K562 (cell line): ENCODE results near the gene ZFAND6. TPM values are rescaled to one million over a fixed set of nuclear protein-coding genes. Genes with fewer than 3 reads are reported as not detected.

Experiments
- ATAC-seq: fragments of 200-7000 bp; cut with Tn5 transposase; 3 replicates; pipeline ENCODE4 v1.9.1; 2020; ENCODE audit warnings: moderate library complexity
- BruUV-seq: library from RNA; stranded (reverse); fragments of 400-500 nt; replicated peaks from 2 replicates; lab custom pipeline; 2021; lab: Mats Ljungman, UMichigan
- CTCF ChIA-PET: fragments of 300-600 bp; formaldehyde crosslinking; extraction: SDS; loops from one replicate; lab custom pipeline; 2021; ENCODE audit warnings: low intra/inter-chr PET ratio; lab: Yijun Ruan, JAX
- POLR2A ChIA-PET: fragments of 300-600, 350-650 bp; sonication (Branson Sonifier 250); formaldehyde crosslinking; extraction: SDS; loops from one replicate; lab custom pipeline; 2021; ENCODE audit warnings: antibody characterized with exemption, inconsistent platforms; lab: Yijun Ruan, JAX
- DNase-seq, 4 experiments: peaks; one replicate each; pipeline versions ENCODE4 v3.0.0 to v3.0.0-alpha.2; 2011 to 2018; ENCODE audit warnings: low spot score in 3 of 4, mixed read lengths in 3 of 4; ENCODE audit errors: extremely low read depth in 1 of 4
- FAIRE-seq: peaks from 2 replicates; lab custom pipeline; 2011; peaks lifted over from hg19 to GRCh38; lab: Jason Lieb, UNC
- H2AFZ ChIP-seq: 2 replicates; pipeline ENCODE4 v1.6.0; 2011; ENCODE audit warnings: low read depth, low read length, control low read depth, inconsistent platforms
- H3K27ac ChIP-seq: fragments of 200-600 bp; 3 replicates; pipeline ENCODE4 v1.8.0; 2011; ENCODE audit warnings: low read depth, mild to moderate bottlenecking, control low read depth, inconsistent platforms, low read length, moderate library complexity, mixed read lengths; ENCODE audit errors: extremely low read depth
- H3K27me3 ChIP-seq, 2 experiments: fragments of 300-600 bp in 1 of 2; 2 replicates in 1 of 2; 3 replicates in 1 of 2; pipeline versions ENCODE4 v1.6.0 to v1.8.0; 2011; ENCODE audit warnings: inconsistent platforms in 2 of 2, low read length in 2 of 2, mild to moderate bottlenecking in 1 of 2, mixed read lengths in 1 of 2, moderate library complexity in 1 of 2; ENCODE audit not compliant: control insufficient read depth in 2 of 2, insufficient read depth in 2 of 2
- H3K36me3 ChIP-seq: fragments of 300-600 bp; 3 replicates; pipeline ENCODE4 v1.8.0; 2011; ENCODE audit warnings: mild to moderate bottlenecking, low read length, inconsistent platforms; ENCODE audit not compliant: control insufficient read depth, insufficient read depth
- H3K4me1 ChIP-seq, 2 experiments: fragments of 200-600 bp in 1 of 2; replicated peaks in 1 of 2; 2 replicates in 1 of 2; 3 replicates in 1 of 2; pipeline versions ENCODE4 v1.5.1 to v1.8.0; 2011; ENCODE audit warnings: inconsistent platforms in 2 of 2, low read length in 2 of 2, mild to moderate bottlenecking in 1 of 2, mixed read lengths in 1 of 2, moderate library complexity in 1 of 2; ENCODE audit not compliant: control insufficient read depth in 2 of 2, insufficient read depth in 2 of 2
- H3K4me2 ChIP-seq: 2 replicates; pipeline ENCODE4 v1.6.1; 2011; ENCODE audit warnings: low read length, control low read depth, inconsistent platforms, mixed read lengths; ENCODE audit not compliant: insufficient read depth
- H3K4me3 ChIP-seq: fragments of 200-600 bp; sonication (generic), shearing (Covaris generic); 2 replicates; pipeline ENCODE4 v1.5.1; 2016; ENCODE audit warnings: control low read depth, inconsistent platforms
- H3K79me2 ChIP-seq: fragments of 200-600 bp; 3 replicates; pipeline ENCODE4 v1.8.0; 2011; ENCODE audit warnings: low read length, inconsistent platforms; ENCODE audit not compliant: control insufficient read depth, insufficient read depth
- H3K9ac ChIP-seq, 2 experiments: 2 replicates each; pipeline versions ENCODE4 v1.6.0 to v1.6.1; 2011; ENCODE audit warnings: low read depth in 2 of 2, low read length in 2 of 2, control low read depth in 1 of 2, inconsistent platforms in 1 of 2, mild to moderate bottlenecking in 1 of 2, mixed read lengths in 1 of 2; ENCODE audit not compliant: insufficient read depth in 1 of 2
- H3K9me1 ChIP-seq: one replicate; pipeline ENCODE4 v1.6.0; 2011; ENCODE audit warnings: inconsistent platforms, mild to moderate bottlenecking, low read length, moderate library complexity; ENCODE audit not compliant: control insufficient read depth, insufficient read depth
- H3K9me3 ChIP-seq: replicated peaks from 2 replicates; pipeline ENCODE4 v1.5.1; 2011; ENCODE audit warnings: low read depth, low read length, inconsistent platforms; ENCODE audit not compliant: control insufficient read depth, insufficient read depth
- H4K20me1 ChIP-seq: replicated peaks from 2 replicates; pipeline ENCODE4 v1.6.1; 2011; ENCODE audit warnings: low read length, inconsistent platforms, mixed read lengths; ENCODE audit not compliant: control insufficient read depth, insufficient read depth
- FOXJ3 ChIP-seq: sonication (generic); formaldehyde crosslinking; IDR thresholded peaks from 2 replicates; pipeline ENCODE4 v1.4.0; 2020; ENCODE audit warnings: mild to moderate bottlenecking, missing genetic modification reagents
- HDAC1 ChIP-seq, 2 experiments: fragments of 450-650 bp; IDR thresholded peaks; 2 replicates each; pipeline ENCODE4 v1.6.1; 2016 to 2017; ENCODE audit warnings: inconsistent platforms in 1 of 2, mild to moderate bottlenecking in 1 of 2, moderate library complexity in 1 of 2
- KAT2B ChIP-seq: IDR thresholded peaks from one replicate; pipeline ENCODE4 v1.6.1; 2012; ENCODE audit warnings: low read depth, mild to moderate bottlenecking, control low read depth, inconsistent platforms, low read length, moderate library complexity
- MAFG ChIP-seq: fragments of 450-650 bp; conservative IDR thresholded peaks from 2 replicates; pipeline ENCODE4 v1.6.1; 2016; ENCODE audit warnings: missing genetic modification characterization, missing compliant biosample characterization
- NCOA1 ChIP-seq: fragments of 450-650 bp; IDR thresholded peaks from 2 replicates; pipeline ENCODE4 v1.6.1; 2016; ENCODE audit warnings: low read depth
- PRMT5 ChIP-seq: sonication (generic); formaldehyde crosslinking; IDR thresholded peaks from 2 replicates; pipeline ENCODE4 v1.5.0; 2020; ENCODE audit warnings: missing genetic modification reagents
- PURB ChIP-seq: sonication (generic); formaldehyde crosslinking; IDR thresholded peaks from 2 replicates; pipeline ENCODE4 v1.9.0; 2021; ENCODE audit warnings: low read depth, mild to moderate bottlenecking, missing genetic modification reagents
- SMARCB1 ChIP-seq: IDR thresholded peaks from 2 replicates; pipeline ENCODE4 v1.6.1; 2011; ENCODE audit warnings: improper control_type of control experiment, low read depth; ENCODE audit not compliant: insufficient read length
- STAT5B ChIP-seq: fragments of 250-450 bp; sonication (Bioruptor Pico); IDR thresholded peaks from 2 replicates; pipeline ENCODE4 v1.8.0; 2021; ENCODE audit warnings: mild to moderate bottlenecking, inconsistent platforms
- TBP ChIP-seq: optimal IDR thresholded peaks from 2 replicates; pipeline ENCODE3; 2011; ENCODE audit warnings: low read depth, low read length, improper control_type of control experiment
- ZFX ChIP-seq: sonication (generic); formaldehyde crosslinking; IDR thresholded peaks from 2 replicates; pipeline ENCODE4 v1.8.0; 2022; ENCODE audit warnings: mild to moderate bottlenecking, missing genetic modification reagents, moderate library complexity
- ZNF224 ChIP-seq: sonication (generic); formaldehyde crosslinking; IDR thresholded peaks from 2 replicates; pipeline ENCODE4 v1.8.0; 2022; ENCODE audit warnings: mild to moderate bottlenecking, missing genetic modification reagents
- ZNF785 ChIP-seq: fragments of 250-450 bp; sonication (Bioruptor Pico); IDR thresholded peaks from 2 replicates; pipeline ENCODE4 v1.4.0; 2020; ENCODE audit warnings: mild to moderate bottlenecking
- WGBS: fragments of 100-300 bp; shearing (Covaris generic); methylation state at CpG from one replicate; pipeline ENCODE4 v1.1.6; 2016; ENCODE audit warnings: low coverage, mixed read lengths; ENCODE audit not compliant: insufficient coverage; ENCODE audit errors: missing lambda C conversion rate; 5-methylcytosine and 5-hydroxymethylcytosine counted together
- in situ Hi-C: fragments of 300-500 bp; cut with MboI; formaldehyde crosslinking; loops from 4 replicates; pipeline ENCODE4 v1.15.0; 2018; ENCODE audit warnings: inconsistent platforms, mixed read lengths
- intact Hi-C: fragments of 100-400 bp; cut with micrococcal nuclease; formaldehyde crosslinking; loops from 2 replicates; pipeline ENCODE4 v1.14.2; 2022
- polyA plus RNA-seq, 8 experiments: library from polyadenylated mRNA; depleted of rRNA in 4 of 8; stranded (reverse) in 5 of 8; unstranded in 3 of 8; fragments of >200 nt; fragmentation: Nextera tagmentation in 2 of 8; fragmentation: Illumina TruSeq in 1 of 8; extraction: Ambion mirVana in 2 of 8; extraction: Trizol in 1 of 8; gene quantifications; 2 replicates each; pipeline versions ENCODE4 v1.2.1 to v1.2.3, GENCODE V29; 2011 to 2014; ENCODE audit warnings: inconsistent platforms in 1 of 8, missing spikeins in 1 of 8
- total RNA-seq, 7 experiments: library from RNA; depleted of rRNA in 6 of 7; stranded (reverse); fragments of >200 nt in 6 of 7; fragmentation: Illumina TruSeq in 2 of 7; extraction: Trizol in 2 of 7; gene quantifications; 2 replicates each; pipeline versions ENCODE4 v1.2.1 to v1.2.3, GENCODE V29; 2011 to 2021; ENCODE audit warnings: low replicate concordance in 1 of 7
- TF ChIP-seq, protein P1 (sequence below): fragments of 450-650 bp; IDR thresholded peaks from 2 replicates; pipeline ENCODE4 v1.6.1; 2016; ENCODE audit warnings: antibody characterized with exemption
- TF ChIP-seq, protein P2 (sequence below): fragments of 250-450 bp; sonication (Bioruptor Pico); IDR thresholded peaks from 2 replicates; pipeline ENCODE4 v1.5.0; 2021

The ZFAND6 gene
- total and polyA plus RNA-seq, 9 of the 15 experiments (the other 6 are each of a cell fraction or from before 2014, with no cell fraction given): 53.9 to 206 (median 88.9) TPM

DNA sequence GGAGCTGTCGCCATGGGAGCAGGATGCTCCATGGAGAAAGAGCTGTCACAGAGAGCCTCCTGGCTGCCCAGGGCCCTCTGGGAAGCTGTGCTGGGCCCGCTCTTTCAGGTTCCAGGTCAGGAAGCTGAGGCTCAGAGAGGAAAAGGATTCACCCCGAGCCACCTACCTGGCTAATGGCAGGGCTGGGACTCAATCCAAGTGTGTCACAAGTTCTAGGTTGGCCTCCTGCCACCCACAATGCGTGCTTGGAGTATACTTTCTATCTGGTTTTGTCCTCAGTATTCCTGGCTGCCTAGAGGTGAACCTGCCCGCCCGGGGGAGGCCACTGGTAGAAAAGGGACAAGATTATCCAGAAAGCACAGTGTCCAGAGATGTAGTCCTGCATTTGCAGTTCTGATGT lies 117.0 kb downstream of the ZFAND6 start:
- no TSS peak for BruUV-seq
- intact Hi-C loops: loop anchor here (10.0 kb wide), 2 partner anchors 412 to 792 kb away; no protein-coding TSS in a partner anchor

More for the DNA sequence above, 117.0 kb downstream of the ZFAND6 start:
- Histone ChIP-seq H3K79me2 (no peaks in the 10 kb centered on the region), H3K4me2 (no peak overlapping the region), H3K27me3 (no peaks in the 10 kb centered on the region), H3K36me3 (peaks cover 94% of the 10 kb centered on the region; the same call in 2 of the 3 replicates), H3K9me1 (no peaks in the 10 kb centered on the region), H2AFZ (no peak overlapping the region), H3K4me3 (no peak overlapping the region), H3K27ac (no peak overlapping the region), H3K4me1 (peaks cover 0 to 3% of the 10 kb centered on the region in 2 experiments; a peak in 1 of 5 replicates), H4K20me1 (no peaks in the 10 kb centered on the region), H3K9ac (0 out of 4 replicates have a peak overlapping the region, but pooled peaks of 1 of the 2 experiments have one; percentile 16), H3K9me3 (no peaks in the 10 kb centered on the region)
- FAIRE-seq (no peak), DNase-seq (no peak), ATAC-seq (no peak)
- in situ Hi-C loops: no loop called here
- CTCF ChIA-PET: no interaction called here
- POLR2A ChIA-PET: interaction anchor here (0.6 to 1.0 kb wide), 2 partner anchors 20 to 1147 kb away, joined by 3 read pairs; no protein-coding TSS in a partner anchor
- TF ChIP-seq PURB (CRISPR knock-in tag) (no peak), PRMT5 (CRISPR knock-in tag) (no peak), SMARCB1 (no peak), HDAC1 (IDR thresholded peaks at IDR 0.05) (no peak), ZNF785 (CRISPR knock-in tag) (no peak), ZNF224 (CRISPR knock-in tag) (no peak), NCOA1 (no peak), STAT5B (no peak), ZFX (no peak), KAT2B (no peak), MAFG (tag) (no peak), TBP (no peak), FOXJ3 (CRISPR knock-in tag) (no peak)
- TF ChIP-seq, protein P1, sequence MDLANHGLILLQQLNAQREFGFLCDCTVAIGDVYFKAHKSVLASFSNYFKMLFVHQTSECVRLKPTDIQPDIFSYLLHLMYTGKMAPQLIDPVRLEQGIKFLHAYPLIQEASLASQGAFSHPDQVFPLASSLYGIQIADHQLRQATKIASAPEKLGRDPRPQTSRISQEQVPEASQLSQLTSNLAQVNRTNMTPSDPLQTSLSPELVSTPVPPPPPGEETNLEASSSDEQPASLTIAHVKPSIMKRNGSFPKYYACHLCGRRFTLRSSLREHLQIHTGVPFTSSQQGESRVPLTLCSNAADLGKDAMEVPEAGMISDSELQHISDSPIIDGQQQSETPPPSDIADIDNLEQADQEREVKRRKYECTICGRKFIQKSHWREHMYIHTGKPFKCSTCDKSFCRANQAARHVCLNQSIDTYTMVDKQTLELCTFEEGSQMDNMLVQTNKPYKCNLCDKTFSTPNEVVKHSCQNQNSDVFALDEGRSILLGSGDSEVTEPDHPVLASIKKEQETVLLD: no peak
- TF ChIP-seq, protein P2, sequence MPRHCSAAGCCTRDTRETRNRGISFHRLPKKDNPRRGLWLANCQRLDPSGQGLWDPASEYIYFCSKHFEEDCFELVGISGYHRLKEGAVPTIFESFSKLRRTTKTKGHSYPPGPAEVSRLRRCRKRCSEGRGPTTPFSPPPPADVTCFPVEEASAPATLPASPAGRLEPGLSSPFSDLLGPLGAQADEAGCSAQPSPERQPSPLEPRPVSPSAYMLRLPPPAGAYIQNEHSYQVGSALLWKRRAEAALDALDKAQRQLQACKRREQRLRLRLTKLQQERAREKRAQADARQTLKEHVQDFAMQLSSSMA (CRISPR knock-in tag): no peak
- WGBS: 75% methylated on average over 6 of the region's 6 CpGs
